ENCODE data around the gene SLC35F6. TPM values are rescaled to one million over a fixed set of nuclear protein-coding genes. Genes with fewer than 3 reads are reported as not detected.
"Not testable (repeated sequence)": the region's sequence is repeated elsewhere in the genome, so short reads cannot be mapped to it uniquely, and the experiment has no call there.

Gene SLC35F6
- total RNA-seq, 1 donor from 2014 or later: 40.9 TPM

GRCh38 chr2:26730549-26731344 is 33.3 kb upstream of the SLC35F6 start:
- DNase-seq (ENCODE audit: low spot score): no peak

- no peak for DNase-seq (ENCODE audit: low spot score)
Measured at GRCh38 chr2:26731714-26732113, 32.4 kb upstream of the SLC35F6 start.

- DNase-seq (ENCODE audit: low spot score): no peak
Measured at GRCh38 chr2:26732446-26732845, 31.6 kb upstream of the SLC35F6 start.

- no peak for DNase-seq (ENCODE audit: low spot score)
Measured at GRCh38 chr2:26733413-26733812, 30.7 kb upstream of the SLC35F6 start.

GRCh38 chr2:26735097-26735496 is 29.0 kb upstream of the SLC35F6 start:
- DNase-seq (ENCODE audit: low spot score): no peak

GRCh38 chr2:26735883-26736588 is 28.0 kb upstream of the SLC35F6 start:
- no peak for DNase-seq (ENCODE audit: low spot score)

- DNase-seq (ENCODE audit: low spot score): no peak
Measured at GRCh38 chr2:26737221-26737620, 26.9 kb upstream of the SLC35F6 start.

GRCh38 chr2:26738481-26738880 is 25.6 kb upstream of the SLC35F6 start:
- DNase-seq (ENCODE audit: low spot score): no peak

GRCh38 chr2:26739514-26739913 is 24.6 kb upstream of the SLC35F6 start:
- DNase-seq (ENCODE audit: low spot score): no peak

- no peak for DNase-seq (ENCODE audit: low spot score)
Measured at GRCh38 chr2:26740346-26740745, 23.7 kb upstream of the SLC35F6 start.

- DNase-seq (ENCODE audit: low spot score): peak; percentile 45
Measured at GRCh38 chr2:26740890-26741302, 23.2 kb upstream of the SLC35F6 start.

GRCh38 chr2:26742048-26742770 is 21.9 kb upstream of the SLC35F6 start:
- DNase-seq (ENCODE audit: low spot score): no peak

GRCh38 chr2:26743852-26744251 is 20.2 kb upstream of the SLC35F6 start:
- no peak for DNase-seq (ENCODE audit: low spot score)

GRCh38 chr2:26744953-26745352 is 19.1 kb upstream of the SLC35F6 start:
- DNase-seq (ENCODE audit: low spot score): no peak

- peak; percentile 88 for DNase-seq (ENCODE audit: low spot score)
Measured at GRCh38 chr2:26745609-26746327, 18.3 kb upstream of the SLC35F6 start.

GRCh38 chr2:26746934-26747333 is 17.1 kb upstream of the SLC35F6 start:
- DNase-seq (ENCODE audit: low spot score): no peak

GRCh38 chr2:26749787-26750420 is 14.2 kb upstream of the SLC35F6 start:
- not testable (repeated sequence) for DNase-seq (ENCODE audit: low spot score)

- not testable (repeated sequence) for DNase-seq (ENCODE audit: low spot score)
Measured at GRCh38 chr2:26750467-26750866, 13.6 kb upstream of the SLC35F6 start.

- no peak for DNase-seq (ENCODE audit: low spot score)
Measured at GRCh38 chr2:26752656-26753055, 11.4 kb upstream of the SLC35F6 start.

- no peak for DNase-seq (ENCODE audit: low spot score)
Measured at GRCh38 chr2:26754539-26754938, 9.5 kb upstream of the SLC35F6 start.

- no peak for DNase-seq (ENCODE audit: low spot score)
Measured at GRCh38 chr2:26754972-26755670, 9.0 kb upstream of the SLC35F6 start.

Measured in ureter (tissue), 1 donor.